ENCODE data around the gene TSPYL1.
"Not testable (repeated sequence)": the region's sequence is repeated elsewhere in the genome, so short reads cannot be mapped to it uniquely, and the experiment has no call there.

Gene TSPYL1

GRCh38 chr6:116279232-116280160 lies at the start of gene TSPYL1:
Gene TSPYL1, minus strand, starts transcription at chr6:116279930. Its CDS starts 100 bp downstream, at chr6:116279830.
- DNase-seq (ENCODE audit: low read depth, low spot score): peak; percentile 83
- peak within 1 kb of the TSS; percentile 94 for H3K27ac ChIP-seq

DNA sequence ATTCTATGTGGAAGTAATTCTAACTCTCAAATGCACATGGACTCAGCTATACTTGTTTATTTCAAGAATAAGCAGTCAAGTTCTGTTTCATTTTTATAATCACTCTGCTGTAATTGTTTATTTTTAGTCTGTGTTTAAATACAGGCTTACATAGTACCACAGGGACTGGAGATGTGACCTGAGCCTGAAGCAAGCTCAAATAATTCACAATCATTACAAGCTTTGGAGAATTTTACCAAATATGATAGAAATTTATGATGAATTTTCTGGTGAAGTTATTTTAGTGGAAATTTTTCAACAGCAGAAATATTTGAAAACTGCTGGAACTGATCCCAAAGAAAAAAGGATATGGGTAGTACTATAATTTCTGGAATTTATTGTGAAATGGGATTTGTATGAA lies 49.4 kb upstream of the TSPYL1 start:
- no peak overlapping the region for H3K27ac ChIP-seq
- no peak for DNase-seq (ENCODE audit: low read depth, low spot score)

GRCh38 chr6:116328528-116328903 lies 48.8 kb upstream of the TSPYL1 start:
- H3K27ac ChIP-seq: no peak overlapping the region
- no peak for DNase-seq (ENCODE audit: low read depth, low spot score)

GRCh38 chr6:116327803-116328527 lies 48.2 kb upstream of the TSPYL1 start:
- no peak for DNase-seq (ENCODE audit: low read depth, low spot score)
- no peak overlapping the region for H3K27ac ChIP-seq

GRCh38 chr6:116326996-116327395 lies 47.3 kb upstream of the TSPYL1 start:
- no peak overlapping the region for H3K27ac ChIP-seq
- DNase-seq (ENCODE audit: low read depth, low spot score): no peak

DNA sequence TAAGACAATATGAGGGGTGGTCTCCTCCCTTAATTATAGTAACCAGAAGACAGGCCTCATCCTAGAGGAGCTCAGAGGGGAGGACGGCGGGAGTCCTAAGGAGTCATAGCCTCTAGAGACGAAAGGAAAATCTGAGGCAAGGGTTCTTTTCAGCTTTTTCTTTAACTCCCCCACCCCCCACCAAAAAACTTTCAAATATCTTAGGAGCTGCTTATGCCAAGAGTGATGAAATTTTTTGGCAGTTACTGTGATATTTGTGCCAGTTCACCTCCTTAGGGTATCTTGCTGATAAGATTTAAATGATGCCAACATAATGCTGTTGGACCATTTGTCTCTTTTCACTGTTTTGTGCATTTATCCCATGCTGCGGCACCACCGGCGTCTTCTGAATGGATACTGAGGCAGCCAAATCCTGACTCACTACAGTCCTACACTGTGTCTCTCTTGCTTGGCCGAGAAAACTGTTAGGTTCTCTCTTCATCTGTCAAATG lies 46.5 kb upstream of the TSPYL1 start:
- DNase-seq (ENCODE audit: low read depth, low spot score): no peak
- no peak overlapping the region for H3K27ac ChIP-seq

GRCh38 chr6:116325634-116326132 lies 46.0 kb upstream of the TSPYL1 start:
- not testable (repeated sequence) for DNase-seq (ENCODE audit: low read depth, low spot score); H3K27ac ChIP-seq

DNA sequence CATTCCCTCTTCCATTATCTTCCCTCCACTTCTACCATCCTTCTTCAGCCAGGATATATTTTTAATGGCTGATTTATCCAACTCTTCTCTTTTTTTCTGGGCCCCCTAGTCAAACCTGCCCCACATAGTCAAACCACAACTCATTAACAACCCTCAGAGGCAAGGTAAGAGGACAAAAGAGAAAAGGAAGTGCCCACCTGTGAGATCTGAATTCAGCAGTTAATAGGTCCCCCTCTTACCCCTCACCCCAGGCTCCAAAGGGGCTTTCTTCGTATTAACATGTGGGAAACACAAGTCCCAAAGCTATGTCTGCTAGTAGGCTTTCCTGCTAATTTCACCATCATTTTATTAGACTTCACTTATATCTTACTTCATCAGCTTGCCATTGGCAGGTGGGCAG lies 44.1 kb upstream of the TSPYL1 start:
- DNase-seq (ENCODE audit: low read depth, low spot score): no peak
- H3K27ac ChIP-seq: no peak overlapping the region

DNA sequence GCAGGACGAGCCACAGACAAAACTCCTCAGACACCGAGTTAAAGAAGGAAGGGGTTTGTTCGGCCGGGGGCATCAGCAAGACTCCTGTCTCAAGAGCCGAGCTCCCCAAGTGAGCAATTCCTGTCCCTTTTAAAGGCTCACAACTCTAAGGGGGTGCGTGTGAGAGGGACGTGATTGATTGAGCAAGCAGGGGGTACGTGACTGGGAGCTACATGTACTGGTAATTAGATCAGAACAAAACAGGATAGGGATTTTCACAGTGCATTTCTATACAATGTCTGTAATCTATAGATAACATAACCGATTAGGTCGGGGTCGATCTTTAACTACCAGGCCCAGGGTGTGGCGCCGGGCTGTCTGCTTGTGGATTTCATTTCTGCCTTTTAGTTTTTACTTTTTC lies 42.2 kb upstream of the TSPYL1 start:
- not testable (repeated sequence) for H3K27ac ChIP-seq; DNase-seq (ENCODE audit: low read depth, low spot score)

- DNase-seq (ENCODE audit: low read depth, low spot score): no peak
- no peak overlapping the region for H3K27ac ChIP-seq
Measured at GRCh38 chr6:116316772-116317467, 37.2 kb upstream of the TSPYL1 start.

DNA sequence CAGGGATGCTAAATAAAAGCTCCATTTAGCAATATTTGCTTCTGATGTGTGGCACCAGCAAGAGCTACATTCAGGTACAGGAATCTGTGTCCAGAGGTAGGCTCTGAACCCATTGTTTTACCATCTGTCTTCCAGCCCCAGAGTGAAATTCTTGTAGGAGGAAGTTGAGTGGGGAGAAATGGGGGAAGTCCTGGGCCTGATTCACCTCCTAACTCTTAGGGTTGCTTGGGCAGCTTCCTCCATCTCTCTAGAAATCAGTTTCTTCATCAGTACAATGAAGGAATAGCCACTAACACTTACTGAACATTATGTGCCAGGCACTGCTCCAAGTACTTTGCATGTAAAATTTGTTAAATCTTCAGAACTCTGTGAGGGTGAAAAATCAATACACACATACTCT lies 35.1 kb upstream of the TSPYL1 start:
- DNase-seq (ENCODE audit: low read depth, low spot score): no peak
- H3K27ac ChIP-seq: no peak overlapping the region

DNA sequence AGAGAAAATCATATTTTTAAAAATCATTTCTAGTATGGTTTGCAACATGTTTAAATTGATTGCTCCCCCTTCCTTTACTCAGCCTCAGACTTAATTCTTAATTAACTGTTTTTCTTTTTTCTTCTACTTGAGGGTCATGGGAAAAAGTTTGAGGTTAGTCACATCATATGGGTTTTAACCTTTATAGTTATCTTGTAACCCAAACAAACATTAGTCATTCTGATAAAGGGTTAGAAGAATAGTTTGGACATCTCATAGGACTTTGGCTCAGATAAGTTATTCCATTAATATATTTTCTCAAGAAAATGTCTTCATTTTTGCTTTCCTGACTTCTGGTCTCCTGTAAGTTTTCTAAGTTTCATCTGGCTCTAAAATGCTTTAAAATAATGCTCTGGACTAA lies 34.5 kb upstream of the TSPYL1 start:
- DNase-seq (ENCODE audit: low read depth, low spot score): no peak
- no peak overlapping the region for H3K27ac ChIP-seq

DNA sequence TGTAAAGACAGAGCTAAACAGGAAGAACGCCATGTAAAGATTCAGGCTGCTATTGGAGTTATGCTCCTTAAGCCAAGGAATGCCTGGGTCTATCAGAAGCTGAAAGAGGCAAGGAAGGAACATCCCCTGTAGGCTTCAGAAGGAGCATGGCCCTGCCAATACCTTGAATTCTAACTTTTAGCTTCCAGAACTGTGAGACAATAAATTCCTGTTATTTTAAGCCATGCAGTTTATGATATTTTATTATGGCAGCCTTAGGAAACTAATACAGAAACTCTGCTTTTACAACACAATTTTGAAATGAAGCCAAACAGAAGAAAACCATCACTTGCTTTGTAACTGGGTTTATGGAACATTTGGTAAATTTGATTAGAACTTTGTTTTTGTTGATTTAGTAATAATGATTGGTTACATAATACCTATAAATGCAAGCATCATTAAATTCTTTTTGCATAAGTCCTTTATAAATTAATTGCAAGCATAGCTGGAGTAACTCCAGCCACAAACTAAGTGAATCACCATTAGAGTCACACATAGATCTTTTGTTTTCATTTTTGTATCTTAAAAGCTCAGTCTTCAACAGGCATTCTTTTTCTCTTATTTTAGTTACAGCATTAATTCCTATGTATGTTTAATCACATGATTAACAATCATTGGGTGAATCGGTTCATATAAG lies 33.5 kb upstream of the TSPYL1 start:
- no peak for DNase-seq (ENCODE audit: low read depth, low spot score)
- H3K27ac ChIP-seq: no peak overlapping the region

DNA sequence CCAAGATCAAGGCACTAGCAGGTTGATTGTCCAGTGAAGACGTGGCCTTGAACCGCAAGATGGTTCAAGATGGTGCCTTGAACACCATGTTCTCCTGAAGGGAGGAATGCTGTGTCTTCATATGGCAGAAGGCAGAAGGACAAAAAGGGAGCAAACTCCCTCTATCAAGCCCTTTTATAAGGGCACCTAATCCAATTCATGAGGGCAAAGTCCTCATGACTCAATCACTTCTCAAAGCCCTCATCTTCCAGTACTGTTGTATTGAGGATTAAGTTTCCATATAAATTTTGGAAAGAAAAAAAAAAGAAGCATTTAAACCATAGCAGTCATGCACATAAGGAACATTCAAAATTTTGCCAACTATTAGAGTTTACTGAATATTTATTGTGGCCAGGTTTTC lies 29.9 kb upstream of the TSPYL1 start:
- no peak overlapping the region for H3K27ac ChIP-seq
- DNase-seq (ENCODE audit: low read depth, low spot score): no peak

DNA sequence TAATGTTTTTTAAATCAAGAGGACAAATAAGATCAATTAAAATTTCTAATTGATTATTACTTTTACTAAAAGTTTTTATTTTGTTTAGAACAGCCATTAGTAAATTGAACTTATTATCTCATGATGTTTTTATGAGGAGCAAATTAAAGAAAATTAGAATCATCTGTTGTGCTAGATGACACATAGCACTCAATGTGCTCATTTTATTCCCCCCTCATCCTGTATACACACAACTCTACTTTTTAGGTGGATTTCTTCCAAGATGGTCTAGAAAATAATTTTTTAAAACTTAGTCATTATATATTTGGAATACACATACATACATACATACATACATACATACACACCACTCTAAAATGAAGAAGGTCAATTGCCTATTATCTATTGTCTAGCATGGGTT lies 29.3 kb upstream of the TSPYL1 start:
- no peak overlapping the region for H3K27ac ChIP-seq
- no peak for DNase-seq (ENCODE audit: low read depth, low spot score)

DNA sequence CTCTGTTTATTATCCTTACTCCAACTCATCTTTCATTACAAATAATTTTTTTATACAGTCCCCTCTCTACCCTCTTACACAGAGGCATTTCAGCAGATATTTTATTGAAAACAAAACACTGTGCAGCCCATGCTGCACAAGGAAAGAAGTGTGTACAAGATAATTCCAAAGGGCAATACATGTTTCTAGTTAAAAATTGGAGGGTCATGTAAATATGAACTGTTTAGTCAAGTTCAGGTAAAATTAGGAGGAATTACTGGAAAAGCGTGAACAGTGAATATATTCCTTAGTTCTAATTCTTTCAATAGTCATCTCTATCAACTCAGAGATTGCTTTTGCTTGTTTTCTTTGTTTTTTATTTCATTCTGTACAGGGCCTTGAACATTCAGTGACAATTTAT lies 27.9 kb upstream of the TSPYL1 start:
- no peak for DNase-seq (ENCODE audit: low read depth, low spot score)
- H3K27ac ChIP-seq: no peak overlapping the region

GRCh38 chr6:116307001-116307400 lies 27.3 kb upstream of the TSPYL1 start:
- no peak overlapping the region for H3K27ac ChIP-seq
- DNase-seq (ENCODE audit: low read depth, low spot score): no peak

DNA sequence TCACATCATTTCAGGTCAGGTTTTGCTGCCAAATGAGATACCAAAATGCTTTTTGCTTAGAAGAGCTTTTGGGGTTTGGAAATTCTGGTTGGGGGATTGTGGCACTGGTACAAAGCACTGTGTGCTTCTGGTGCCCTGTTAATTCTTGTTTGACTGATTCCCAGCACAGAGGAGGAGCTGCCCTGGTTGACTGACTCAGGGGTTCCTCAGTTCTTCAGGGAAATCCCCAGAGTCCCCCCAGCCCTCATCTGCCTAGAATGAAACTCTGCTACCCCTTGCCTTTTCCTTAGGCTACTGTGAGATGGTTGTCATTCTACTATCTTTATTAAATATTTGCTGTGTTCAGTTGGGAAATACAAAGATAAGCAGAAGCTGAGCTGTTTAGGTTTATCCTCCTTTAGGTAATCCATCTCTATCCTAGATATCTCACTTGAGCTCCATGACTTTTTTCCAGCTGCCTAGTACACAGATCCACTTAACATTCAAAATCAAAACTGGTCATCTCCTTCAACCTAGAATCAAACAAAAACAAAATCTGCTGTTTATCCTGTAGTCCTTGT lies 24.9 kb upstream of the TSPYL1 start:
- H3K27ac ChIP-seq: no peak overlapping the region
- no peak for DNase-seq (ENCODE audit: low read depth, low spot score)

- no peak for DNase-seq (ENCODE audit: low read depth, low spot score)
- H3K27ac ChIP-seq: no peak overlapping the region
Measured at GRCh38 chr6:116301104-116301503, 21.4 kb upstream of the TSPYL1 start.

GRCh38 chr6:116300566-116300965 lies 20.8 kb upstream of the TSPYL1 start:
- DNase-seq (ENCODE audit: low read depth, low spot score): no peak
- H3K27ac ChIP-seq: no peak overlapping the region
